HG03558 (cell line): Measurements from ENCODE around the gene CHRNB4.
"Not testable (repeated sequence)": the region's sequence is repeated elsewhere in the genome, so short reads cannot be mapped to it uniquely, and the experiment has no call there.

Source experiments
- ATAC-seq: cut with Tn5 transposase; IDR thresholded peaks from one replicate; pipeline ENCODE4 v1.9.1; 2021; ENCODE audit warnings: moderate number of reproducible peaks; ENCODE audit not compliant: unreplicated experiment; ENCODE audit errors: extremely low read depth

Gene CHRNB4

GRCh38 chr15:78619022-78619950 is 21.7 kb downstream of the CHRNB4 start:
- ATAC-seq, result no peak

GRCh38 chr15:78618490-78618934 is 22.5 kb downstream of the CHRNB4 start:
- no peak for ATAC-seq

GRCh38 chr15:78618064-78618463 is 22.9 kb downstream of the CHRNB4 start:
- ATAC-seq, result no peak

DNA sequence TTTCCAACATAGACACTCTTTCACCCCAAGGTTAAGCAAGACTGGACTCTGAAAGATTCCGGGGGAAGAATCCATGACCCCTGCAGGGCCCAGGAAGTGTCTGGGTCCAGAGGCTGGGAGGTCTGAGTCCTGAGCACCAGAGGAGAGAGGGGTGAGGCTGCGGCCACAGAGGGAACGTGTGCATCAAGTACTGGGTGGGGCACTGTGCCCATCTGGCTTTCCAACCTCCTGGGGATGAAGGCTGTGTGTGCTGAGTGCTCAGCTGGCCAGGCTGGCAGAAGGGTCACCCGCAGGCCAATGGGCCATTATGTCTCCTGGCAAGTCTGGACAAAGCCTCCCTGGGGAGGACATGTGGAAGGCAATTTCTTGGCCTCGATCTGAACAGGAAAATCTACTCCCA is 23.5 kb downstream of the CHRNB4 start:
- ATAC-seq, result no peak

DNA sequence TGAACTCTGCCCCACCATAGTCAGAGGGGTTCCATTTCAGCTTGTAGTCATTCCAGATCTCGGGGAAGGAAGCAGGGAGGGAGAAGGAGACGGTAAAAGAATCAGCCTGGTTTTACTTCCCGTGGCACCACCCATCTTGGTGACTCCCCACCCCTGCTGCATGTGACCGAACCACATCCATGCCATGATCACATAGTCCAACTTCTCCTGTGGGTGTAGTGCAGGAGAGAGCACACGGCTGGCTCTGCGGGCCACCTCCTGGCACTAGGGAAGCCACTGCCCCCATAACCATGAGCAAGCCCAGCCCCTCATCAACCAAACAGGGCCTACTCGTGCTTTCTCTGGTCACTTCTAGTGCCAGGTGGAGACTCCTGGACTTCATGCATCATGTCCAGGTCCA is 23.9 kb downstream of the CHRNB4 start:
- no peak for ATAC-seq

DNA sequence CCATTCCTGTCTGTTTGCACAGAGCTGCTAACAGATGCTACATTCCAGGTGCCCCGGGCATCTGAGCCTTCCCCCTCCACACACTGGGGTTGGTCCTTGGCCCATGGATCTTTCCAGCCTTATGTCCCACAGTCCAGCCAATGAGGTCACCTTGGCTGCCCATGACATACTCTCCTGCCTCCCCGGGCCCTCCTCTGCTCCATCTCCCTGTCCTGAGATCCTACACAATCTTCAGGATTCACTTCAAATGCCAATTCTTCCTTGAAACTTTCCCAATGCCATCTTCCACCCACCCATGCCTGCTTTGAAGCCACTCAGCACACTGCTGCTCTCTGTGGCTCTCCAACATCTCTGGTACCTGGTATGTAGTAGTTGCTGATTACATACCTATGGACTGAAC is 24.5 kb downstream of the CHRNB4 start:
- ATAC-seq, result no peak

DNA sequence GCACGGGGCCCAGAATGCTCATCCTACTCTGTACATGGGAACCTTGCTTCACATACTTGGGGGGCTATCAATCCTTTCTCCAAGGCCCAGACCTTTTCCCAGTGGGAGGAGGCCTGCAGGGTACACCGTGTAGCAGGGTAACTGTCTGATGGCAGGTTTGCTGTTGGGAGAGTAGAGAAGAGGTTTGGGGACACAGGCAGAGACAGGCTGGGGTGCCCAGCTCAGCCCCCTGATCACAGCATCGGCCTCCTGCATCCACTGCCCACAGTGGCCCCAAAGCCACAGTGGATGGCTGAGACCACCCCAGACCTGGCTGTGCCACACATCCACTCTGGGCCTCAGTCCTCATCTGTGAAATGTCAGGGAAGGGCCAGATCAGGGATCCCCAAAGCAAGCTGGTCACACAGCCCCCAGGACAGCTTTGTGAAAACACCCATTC is 25.8 kb downstream of the CHRNB4 start:
- ATAC-seq, result no peak

DNA sequence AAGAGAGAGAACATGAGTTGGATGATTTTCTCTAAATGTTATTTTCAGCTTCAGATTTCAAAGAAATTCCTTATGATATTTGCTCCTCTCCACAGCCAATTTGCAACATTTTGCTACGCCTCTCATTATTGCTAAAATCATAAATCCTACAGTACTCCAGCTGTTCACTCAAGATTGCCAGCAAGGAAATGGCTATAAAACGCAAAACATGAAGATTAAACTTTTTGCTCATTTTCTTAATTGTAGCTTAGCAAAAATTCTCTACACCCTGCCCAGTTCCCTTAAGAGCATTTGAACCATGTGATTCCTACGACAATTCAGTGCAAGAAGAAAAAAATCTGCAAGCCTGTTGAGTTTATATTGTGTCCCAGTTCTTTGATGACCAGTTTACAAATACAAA is 27.0 kb downstream of the CHRNB4 start:
- no peak for ATAC-seq

- ATAC-seq, result not testable (repeated sequence)
Measured at GRCh38 chr15:78609551-78609950, 31.5 kb downstream of the CHRNB4 start.

- no peak for ATAC-seq
Measured at GRCh38 chr15:78605680-78606079, 35.3 kb downstream of the CHRNB4 start.

DNA sequence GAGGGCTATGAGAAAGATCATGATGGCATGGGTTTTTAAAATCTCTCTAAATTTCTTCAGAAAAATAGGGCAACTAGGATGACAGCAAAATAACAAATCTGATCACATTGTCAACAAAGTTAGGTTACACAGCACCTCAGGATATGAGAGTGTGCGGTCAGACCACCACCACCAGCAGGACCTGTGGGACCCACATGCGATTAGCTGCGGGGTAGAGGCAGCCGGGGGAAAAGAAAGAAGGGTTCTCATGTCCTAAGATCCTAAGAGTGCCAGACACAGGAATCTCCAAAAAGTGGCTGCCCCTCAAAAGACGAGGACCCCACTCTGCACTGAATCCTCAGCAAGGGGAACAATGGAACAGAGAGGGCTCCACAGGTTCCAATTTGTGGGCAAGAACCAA is 35.8 kb downstream of the CHRNB4 start:
- ATAC-seq, result no peak

GRCh38 chr15:78604420-78604819 is 36.6 kb downstream of the CHRNB4 start:
- no peak for ATAC-seq

- ATAC-seq, result no peak
Measured at GRCh38 chr15:78603467-78603866, 37.5 kb downstream of the CHRNB4 start.

- ATAC-seq, result no peak
Measured at GRCh38 chr15:78599189-78599588, 41.8 kb downstream of the CHRNB4 start.

DNA sequence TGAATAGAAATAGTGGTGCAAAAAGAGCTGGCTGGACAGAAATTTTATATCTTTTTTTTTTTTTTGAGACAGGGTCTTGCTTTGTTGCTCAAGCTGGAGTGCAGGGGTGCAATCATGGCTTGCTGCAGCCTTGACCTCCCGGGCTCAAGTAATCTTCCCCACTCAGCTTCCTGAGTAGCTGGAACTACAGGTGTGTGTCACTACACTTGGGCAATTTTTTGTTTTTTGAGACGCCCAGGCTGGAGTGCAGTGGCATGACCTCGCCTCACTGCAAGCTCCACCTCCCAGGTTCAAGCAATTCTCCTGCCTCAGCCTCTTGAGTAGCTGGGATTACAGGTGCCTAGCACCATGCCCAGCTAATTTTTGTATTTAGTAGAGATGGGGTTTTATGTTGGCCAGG is 42.7 kb downstream of the CHRNB4 start:
- ATAC-seq, result no peak

GRCh38 chr15:78597583-78597982 is 43.4 kb downstream of the CHRNB4 start:
- ATAC-seq, result no peak

DNA sequence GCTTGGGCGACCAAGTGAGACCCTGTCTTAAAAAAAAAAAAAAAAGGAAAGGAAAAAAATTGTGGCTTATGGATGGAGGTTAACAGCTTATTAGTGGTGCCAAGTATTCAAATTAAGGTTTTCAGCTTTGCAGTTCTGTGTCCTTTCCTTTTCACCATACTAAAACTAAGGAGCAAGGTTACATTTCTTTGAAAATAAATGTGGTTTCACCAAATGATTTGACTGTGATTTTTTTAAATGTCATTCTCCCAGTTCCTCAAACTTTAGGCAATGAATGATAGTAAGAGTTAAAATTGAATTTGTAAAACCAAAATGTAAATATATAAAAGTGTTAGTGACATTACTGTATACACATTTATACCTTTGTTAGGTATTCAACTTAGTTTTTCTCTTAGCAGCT is 66.1 kb downstream of the CHRNB4 start:
- ATAC-seq, result no peak
